ENCODE results near the gene NAV2.

Gene NAV2

GRCh38 chr11:20042045-20042639 lies 329.5 kb downstream of the NAV2 start:
- DNase-seq (ENCODE audit: low read depth), result no peak
- H3K4me3 ChIP-seq (ENCODE audit: control insufficient read depth, low read depth, low read length), result no peak overlapping the region
- TF ChIP-seq CTCF (conservative IDR thresholded peaks at IDR 0.05; ENCODE audit: control insufficient read depth, insufficient read depth, low read depth, low read length), result no peak

GRCh38 chr11:20042811-20043341 lies 330.2 kb downstream of the NAV2 start:
- no peak for DNase-seq (ENCODE audit: low read depth)
- TF ChIP-seq CTCF (conservative IDR thresholded peaks at IDR 0.05; ENCODE audit: control insufficient read depth, insufficient read depth, low read depth, low read length), result no peak
- no peak overlapping the region for H3K4me3 ChIP-seq (ENCODE audit: control insufficient read depth, low read depth, low read length)

GRCh38 chr11:20043992-20044391 lies 331.4 kb downstream of the NAV2 start:
- DNase-seq (ENCODE audit: low read depth), result no peak
- TF ChIP-seq CTCF (conservative IDR thresholded peaks at IDR 0.05; ENCODE audit: control insufficient read depth, insufficient read depth, low read depth, low read length), result no peak
- no peak overlapping the region for H3K4me3 ChIP-seq (ENCODE audit: control insufficient read depth, low read depth, low read length)

GRCh38 chr11:20045098-20045688 lies 332.6 kb downstream of the NAV2 start:
- no peak for DNase-seq (ENCODE audit: low read depth)
- no peak for TF ChIP-seq CTCF (conservative IDR thresholded peaks at IDR 0.05; ENCODE audit: control insufficient read depth, insufficient read depth, low read depth, low read length)
- H3K4me3 ChIP-seq (ENCODE audit: control insufficient read depth, low read depth, low read length), result no peak overlapping the region

- TF ChIP-seq CTCF (conservative IDR thresholded peaks at IDR 0.05; ENCODE audit: control insufficient read depth, insufficient read depth, low read depth, low read length), result no peak
- no peak overlapping the region for H3K4me3 ChIP-seq (ENCODE audit: control insufficient read depth, low read depth, low read length)
- DNase-seq (ENCODE audit: low read depth), result no peak
These were observed 333.8 kb downstream of the NAV2 start for GRCh38 chr11:20046416-20046815.

GRCh38 chr11:20047006-20047768 lies 334.6 kb downstream of the NAV2 start:
- DNase-seq (ENCODE audit: low read depth), result no peak
- H3K4me3 ChIP-seq (ENCODE audit: control insufficient read depth, low read depth, low read length), result no peak overlapping the region
- TF ChIP-seq CTCF (conservative IDR thresholded peaks at IDR 0.05; ENCODE audit: control insufficient read depth, insufficient read depth, low read depth, low read length), result no peak
